NCI-H128 (cell line): Measurements from ENCODE around the gene KCNMA1.

Experiments
- DNase-seq: peaks from one replicate; lab custom pipeline; 2025; ENCODE audit not compliant: unreplicated experiment; lab: John Stamatoyannopoulos, UW

KCNMA1 gene

DNA sequence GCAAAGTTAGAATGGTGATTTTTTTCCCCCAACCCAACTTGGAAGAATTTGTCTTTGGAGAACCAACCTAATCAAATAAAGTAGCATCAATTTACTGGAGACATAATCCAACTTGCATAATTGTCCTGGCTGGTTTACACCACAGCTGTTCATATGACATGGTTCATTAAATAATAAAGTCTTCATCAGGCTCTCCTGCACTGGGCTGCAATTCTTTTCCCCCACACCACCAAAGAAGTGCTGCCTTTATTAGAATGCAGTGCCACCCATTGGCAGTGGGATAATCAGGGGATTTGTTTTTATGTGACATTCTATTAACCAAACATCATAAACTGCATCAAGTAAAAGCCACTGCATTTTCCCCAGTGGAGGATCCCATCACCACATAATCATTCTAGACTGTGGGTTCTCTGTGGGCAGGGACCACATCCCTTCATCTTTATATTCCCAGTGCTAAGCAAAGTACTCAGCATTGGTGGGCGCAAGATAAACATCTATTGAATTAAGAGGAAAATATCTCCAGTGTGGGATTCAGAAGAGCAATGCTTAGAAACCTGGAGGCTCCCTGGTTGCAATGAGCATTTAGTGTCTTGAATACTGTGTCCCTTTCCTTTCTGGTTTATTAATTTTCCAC lies 322.0 kb downstream of the KCNMA1 start:
- DNase-seq = no peak

DNA sequence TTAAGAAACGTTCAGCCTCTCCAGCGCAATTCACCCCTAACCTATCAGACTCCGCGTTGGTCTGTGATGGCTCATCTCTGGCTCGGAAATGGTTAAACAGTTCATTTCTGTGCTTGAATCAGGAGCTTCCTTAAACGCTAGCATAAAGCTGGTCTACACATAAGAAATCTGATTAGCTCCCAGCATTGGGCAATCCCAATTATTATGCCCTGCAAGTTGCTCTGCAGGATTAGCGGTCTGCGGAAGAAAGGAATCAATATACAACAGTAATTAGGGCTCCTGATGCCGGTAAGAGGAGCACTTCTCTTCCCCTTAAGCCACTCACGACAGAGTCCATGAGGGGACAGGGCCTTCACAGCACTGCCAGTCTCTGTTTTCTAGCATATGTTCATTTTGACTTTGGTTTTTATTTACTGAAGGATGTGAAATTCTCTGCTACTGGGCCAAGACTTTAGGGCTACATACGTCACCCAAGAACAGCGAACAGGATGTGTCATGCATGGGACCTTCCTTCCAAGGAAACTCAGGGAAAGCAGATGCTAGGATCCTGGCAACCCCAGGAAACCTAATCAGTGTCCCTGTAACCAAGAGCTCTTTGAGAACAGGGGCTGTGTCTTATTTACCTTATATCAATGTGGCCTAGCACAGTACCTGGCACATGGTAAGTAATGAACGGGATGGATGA lies 324.4 kb downstream of the KCNMA1 start:
- no peak for DNase-seq

GRCh38 chr10:77311186-77311585 lies 326.4 kb downstream of the KCNMA1 start:
- no peak for DNase-seq

- no peak for DNase-seq
These were observed 327.2 kb downstream of the KCNMA1 start for GRCh38 chr10:77310288-77310840.

- DNase-seq = no peak
These were observed 328.1 kb downstream of the KCNMA1 start for GRCh38 chr10:77309509-77309908.

DNA sequence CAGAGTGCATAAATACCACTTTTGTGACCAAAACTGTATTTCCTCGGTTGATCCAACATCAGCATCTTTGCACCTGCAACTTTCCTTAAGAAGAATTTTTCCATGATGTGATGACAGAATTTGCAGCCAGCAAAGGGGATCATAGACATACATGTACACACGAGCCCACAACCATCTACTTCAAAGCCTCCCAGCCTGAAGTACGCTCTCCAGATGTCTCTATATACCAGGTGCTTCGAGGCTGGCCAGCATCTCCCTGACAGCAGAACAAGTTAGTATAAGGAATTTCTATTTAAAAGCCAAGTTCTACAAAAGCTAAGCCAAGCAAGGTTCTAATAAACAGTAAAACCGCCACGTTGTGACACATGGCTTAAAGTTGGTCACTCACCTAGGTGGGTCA lies 328.5 kb downstream of the KCNMA1 start:
- DNase-seq = no peak

DNA sequence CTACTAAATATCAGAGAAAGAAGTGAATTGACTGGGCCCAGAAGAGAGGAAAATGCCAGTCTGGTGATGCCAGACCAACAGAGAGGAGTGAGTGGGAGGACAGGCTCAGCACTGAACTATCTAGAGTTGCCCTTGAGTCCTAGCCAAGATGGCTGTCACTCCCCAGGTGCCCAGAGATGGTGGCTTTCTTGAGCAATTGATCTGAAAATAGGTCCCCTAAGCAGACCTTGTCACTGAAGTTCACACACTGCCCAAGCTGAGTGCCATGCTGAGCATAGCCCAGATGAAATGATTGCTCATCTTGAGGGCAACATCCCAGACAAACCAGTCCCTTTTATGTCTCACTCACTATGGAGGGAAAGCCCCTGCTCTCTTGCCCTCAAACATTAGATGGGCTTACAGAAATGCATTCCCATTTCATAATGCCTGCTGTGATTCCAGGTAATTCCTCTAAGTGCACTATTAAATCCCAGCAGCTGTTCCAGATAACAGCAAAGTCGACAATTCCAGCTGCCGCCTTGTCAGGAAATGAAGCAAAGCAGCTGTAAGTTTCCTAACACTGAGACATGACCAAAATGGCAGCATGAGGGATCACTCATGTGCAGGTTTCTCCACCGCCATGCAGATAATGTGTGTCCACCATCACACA lies 329.4 kb downstream of the KCNMA1 start:
- DNase-seq = no peak

DNA sequence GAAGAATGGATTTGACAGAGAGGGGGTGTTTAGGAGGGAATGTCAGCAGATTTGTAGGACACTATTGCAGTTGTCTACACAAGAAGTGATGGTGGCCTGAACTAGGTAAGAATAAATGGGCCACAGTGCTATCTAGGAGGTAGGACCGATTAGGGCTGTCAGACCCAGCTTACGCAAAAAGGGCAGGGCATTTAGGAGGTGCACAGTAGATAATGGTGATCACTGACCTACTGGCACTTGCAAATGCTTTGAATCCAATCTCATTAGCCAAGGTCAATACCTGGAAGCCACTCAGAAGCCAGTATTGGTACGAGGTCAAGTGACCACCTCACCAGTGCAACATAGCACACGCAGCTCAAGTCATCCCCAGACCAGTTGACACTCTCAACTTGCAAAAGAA lies 330.9 kb downstream of the KCNMA1 start:
- DNase-seq = no peak

GRCh38 chr10:77305650-77306632 lies 331.7 kb downstream of the KCNMA1 start:
- no peak for DNase-seq

GRCh38 chr10:77304192-77304591 lies 333.4 kb downstream of the KCNMA1 start:
- DNase-seq = no peak

DNA sequence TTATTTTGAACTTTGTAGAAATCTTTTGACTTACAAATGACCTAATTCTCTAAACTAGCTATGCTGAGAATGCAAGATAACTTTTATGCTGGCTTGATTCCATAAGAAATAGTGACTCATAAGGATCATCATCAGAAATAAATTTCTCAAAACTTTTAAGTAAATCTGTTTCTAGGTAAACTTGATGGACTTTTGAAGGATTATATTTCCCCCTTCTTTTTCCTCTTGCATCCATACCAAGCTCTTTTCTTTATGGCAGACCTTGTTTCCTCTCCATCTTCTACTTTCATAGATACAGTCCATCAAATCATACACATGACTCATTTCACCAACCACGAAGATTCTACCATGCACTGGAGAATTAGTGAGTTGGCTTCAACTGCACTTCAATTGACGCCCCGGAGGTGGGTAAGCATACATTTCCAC lies 336.3 kb downstream of the KCNMA1 start:
- no peak for DNase-seq

- no peak for DNase-seq
These were observed 336.8 kb downstream of the KCNMA1 start for GRCh38 chr10:77300682-77301302.

DNA sequence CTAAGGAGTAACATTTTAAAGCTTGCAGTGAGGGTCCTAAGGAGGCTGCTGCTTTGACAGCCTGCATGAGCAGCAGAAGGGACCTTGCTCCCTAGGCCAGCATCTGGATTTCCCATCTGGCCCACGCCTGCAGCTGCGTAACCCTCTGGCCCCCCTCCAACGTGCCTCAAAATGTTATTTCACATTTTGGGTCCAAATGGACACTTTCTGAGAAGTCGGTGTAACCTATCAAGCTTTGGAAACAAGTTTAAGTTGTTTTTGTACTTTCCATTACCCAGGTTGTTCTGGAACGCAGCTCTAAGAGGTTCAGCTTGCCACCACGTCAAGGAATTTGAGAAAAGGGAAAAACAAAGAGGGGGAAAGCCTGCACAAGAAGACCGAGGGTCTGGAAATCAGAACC lies 338.3 kb downstream of the KCNMA1 start:
- DNase-seq = no peak

DNA sequence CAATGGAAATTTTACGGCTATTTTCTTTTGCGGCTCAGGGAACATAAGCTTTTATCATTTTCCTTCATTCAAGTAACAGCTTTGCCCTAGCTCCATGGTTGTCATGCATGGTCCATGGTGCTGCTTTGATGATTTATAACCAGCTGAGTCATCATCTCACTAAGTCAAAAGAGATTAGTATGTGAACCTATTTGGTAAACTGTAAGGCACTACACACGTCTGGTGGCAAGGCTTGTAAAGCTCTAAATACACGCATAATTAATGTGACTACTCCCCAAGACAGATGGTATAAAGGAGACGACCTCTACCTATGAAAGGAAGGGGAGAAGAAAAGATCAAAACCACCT lies 340.2 kb downstream of the KCNMA1 start:
- no peak for DNase-seq

GRCh38 chr10:77296534-77297392 lies 340.8 kb downstream of the KCNMA1 start:
- no peak for DNase-seq

DNA sequence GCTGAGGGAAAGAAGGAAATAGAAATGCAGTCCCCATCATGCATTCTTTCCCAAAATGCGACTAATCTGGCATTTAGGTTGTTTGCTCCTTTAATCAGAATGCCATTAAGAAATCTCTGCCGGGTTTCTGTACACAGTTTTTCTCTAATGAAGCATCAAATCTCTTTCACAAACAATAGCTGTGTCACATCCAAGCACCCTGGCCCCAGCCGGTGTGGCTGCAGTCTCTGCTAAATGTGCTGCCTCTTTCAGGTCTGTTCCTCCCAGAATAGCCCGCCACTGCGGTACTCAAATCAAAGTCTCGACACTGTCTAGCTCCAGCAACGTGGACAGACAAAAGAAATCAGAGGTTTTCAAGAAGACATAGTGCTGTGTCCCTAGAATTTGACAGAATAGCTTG lies 343.8 kb downstream of the KCNMA1 start:
- DNase-seq = no peak

GRCh38 chr10:77293347-77293746 lies 344.3 kb downstream of the KCNMA1 start:
- DNase-seq = no peak

GRCh38 chr10:77291596-77292505 lies 345.8 kb downstream of the KCNMA1 start:
- DNase-seq = no peak
